NCI-H2196 treated with DMSO at 0.1 percent for 48 hours (cell line): ENCODE measurements around the gene WFDC5.

Experiments used
- DNase-seq: peaks from one replicate; lab custom pipeline; 2025; ENCODE audit not compliant: unreplicated experiment; lab: John Stamatoyannopoulos, UW

WFDC5 gene

GRCh38 chr20:45115829-45116228 lies 855 bp upstream of the WFDC5 start:
- no peak for DNase-seq

- DNase-seq, result no peak
Observed at GRCh38 chr20:45115386-45115774, 406 bp upstream of the WFDC5 start.

GRCh38 chr20:45113865-45114264 lies 1.1 kb downstream of the WFDC5 start:
- no peak for DNase-seq

- DNase-seq, result no peak
Observed at GRCh38 chr20:45112754-45113153, 2.2 kb downstream of the WFDC5 start.

- DNase-seq, result no peak
Observed at GRCh38 chr20:45111799-45112471, 3.0 kb downstream of the WFDC5 start.

- no peak for DNase-seq
Observed at GRCh38 chr20:45111285-45111684, 3.7 kb downstream of the WFDC5 start.

GRCh38 chr20:45110301-45110700 lies 4.7 kb downstream of the WFDC5 start:
- no peak for DNase-seq

GRCh38 chr20:45109634-45110033 lies 5.3 kb downstream of the WFDC5 start:
- DNase-seq, result no peak

GRCh38 chr20:45105317-45105716 lies 9.7 kb downstream of the WFDC5 start:
- no peak for DNase-seq

- no peak for DNase-seq
Observed at GRCh38 chr20:45104786-45105185, 10.2 kb downstream of the WFDC5 start.

GRCh38 chr20:45103072-45103471 lies 11.9 kb downstream of the WFDC5 start:
- DNase-seq, result no peak

GRCh38 chr20:45101333-45101850 lies 13.6 kb downstream of the WFDC5 start:
- DNase-seq, result no peak

GRCh38 chr20:45100563-45101245 lies 14.3 kb downstream of the WFDC5 start, which contains the start of gene KCNS1:
KCNS1 (minus strand) TSS chr20:45101127; CDS start chr20:45099236, 1,891 bp downstream.
- DNase-seq, result no peak

GRCh38 chr20:45098103-45098773 lies 16.7 kb downstream of the WFDC5 start:
- DNase-seq, result no peak

GRCh38 chr20:45097485-45098102 lies 17.4 kb downstream of the WFDC5 start:
- no peak for DNase-seq

- no peak for DNase-seq
Observed at GRCh38 chr20:45096781-45097180, 18.2 kb downstream of the WFDC5 start.

- DNase-seq, result peak; percentile 6
Observed at GRCh38 chr20:45095805-45096238, 19.2 kb downstream of the WFDC5 start.

GRCh38 chr20:45094864-45095574 lies 20.0 kb downstream of the WFDC5 start:
- DNase-seq, result no peak

GRCh38 chr20:45094201-45094600 lies 20.8 kb downstream of the WFDC5 start:
- no peak for DNase-seq

GRCh38 chr20:45092898-45093297 lies 22.1 kb downstream of the WFDC5 start:
- DNase-seq, result no peak

GRCh38 chr20:45091366-45091765 lies 23.6 kb downstream of the WFDC5 start:
- no peak for DNase-seq
